K562 (cell line): ENCODE results near the gene SLC25A33. TPM values are rescaled to one million over a fixed set of nuclear protein-coding genes. Genes with fewer than 3 reads are reported as not detected.

Experiments used
- ATAC-seq: fragments of 200-7000 bp; cut with Tn5 transposase; 3 replicates; pipeline ENCODE4 v1.9.1; 2020; ENCODE audit warnings: moderate library complexity
- BruUV-seq: library from RNA; stranded (reverse); fragments of 400-500 nt; replicated peaks from 2 replicates; lab custom pipeline; 2021; lab: Mats Ljungman, UMichigan
- CTCF ChIA-PET: fragments of 300-600 bp; formaldehyde crosslinking; extraction: SDS; loops from one replicate; lab custom pipeline; 2021; ENCODE audit warnings: low intra/inter-chr PET ratio; lab: Yijun Ruan, JAX
- POLR2A ChIA-PET: fragments of 300-600, 350-650 bp; sonication (Branson Sonifier 250); formaldehyde crosslinking; extraction: SDS; loops from one replicate; lab custom pipeline; 2021; ENCODE audit warnings: antibody characterized with exemption, inconsistent platforms; lab: Yijun Ruan, JAX
- DNase-seq, 4 experiments: peaks; one replicate each; pipeline versions ENCODE4 v3.0.0 to v3.0.0-alpha.2; 2011 to 2018; ENCODE audit warnings: low spot score in 3 of 4, mixed read lengths in 3 of 4; ENCODE audit errors: extremely low read depth in 1 of 4
- FAIRE-seq: peaks from 2 replicates; lab custom pipeline; 2011; peaks lifted over from hg19 to GRCh38; lab: Jason Lieb, UNC
- H2AFZ ChIP-seq: 2 replicates; pipeline ENCODE4 v1.6.0; 2011; ENCODE audit warnings: low read depth, low read length, control low read depth, inconsistent platforms
- H3K27ac ChIP-seq: fragments of 200-600 bp; 3 replicates; pipeline ENCODE4 v1.8.0; 2011; ENCODE audit warnings: low read depth, mild to moderate bottlenecking, control low read depth, inconsistent platforms, low read length, moderate library complexity, mixed read lengths; ENCODE audit errors: extremely low read depth
- H3K27me3 ChIP-seq, 2 experiments: fragments of 300-600 bp in 1 of 2; 2 replicates in 1 of 2; 3 replicates in 1 of 2; pipeline versions ENCODE4 v1.6.0 to v1.8.0; 2011; ENCODE audit warnings: inconsistent platforms in 2 of 2, low read length in 2 of 2, mild to moderate bottlenecking in 1 of 2, mixed read lengths in 1 of 2, moderate library complexity in 1 of 2; ENCODE audit not compliant: control insufficient read depth in 2 of 2, insufficient read depth in 2 of 2
- H3K36me3 ChIP-seq: fragments of 300-600 bp; 3 replicates; pipeline ENCODE4 v1.8.0; 2011; ENCODE audit warnings: mild to moderate bottlenecking, low read length, inconsistent platforms; ENCODE audit not compliant: control insufficient read depth, insufficient read depth
- H3K4me1 ChIP-seq, 2 experiments: fragments of 200-600 bp in 1 of 2; replicated peaks in 1 of 2; 2 replicates in 1 of 2; 3 replicates in 1 of 2; pipeline versions ENCODE4 v1.5.1 to v1.8.0; 2011; ENCODE audit warnings: inconsistent platforms in 2 of 2, low read length in 2 of 2, mild to moderate bottlenecking in 1 of 2, mixed read lengths in 1 of 2, moderate library complexity in 1 of 2; ENCODE audit not compliant: control insufficient read depth in 2 of 2, insufficient read depth in 2 of 2
- H3K4me2 ChIP-seq: 2 replicates; pipeline ENCODE4 v1.6.1; 2011; ENCODE audit warnings: low read length, control low read depth, inconsistent platforms, mixed read lengths; ENCODE audit not compliant: insufficient read depth
- H3K4me3 ChIP-seq: fragments of 200-600 bp; sonication (generic), shearing (Covaris generic); 2 replicates; pipeline ENCODE4 v1.5.1; 2016; ENCODE audit warnings: control low read depth, inconsistent platforms
- H3K79me2 ChIP-seq: fragments of 200-600 bp; 3 replicates; pipeline ENCODE4 v1.8.0; 2011; ENCODE audit warnings: low read length, inconsistent platforms; ENCODE audit not compliant: control insufficient read depth, insufficient read depth
- H3K9ac ChIP-seq, 2 experiments: 2 replicates each; pipeline versions ENCODE4 v1.6.0 to v1.6.1; 2011; ENCODE audit warnings: low read depth in 2 of 2, low read length in 2 of 2, control low read depth in 1 of 2, inconsistent platforms in 1 of 2, mild to moderate bottlenecking in 1 of 2, mixed read lengths in 1 of 2; ENCODE audit not compliant: insufficient read depth in 1 of 2
- H3K9me1 ChIP-seq: one replicate; pipeline ENCODE4 v1.6.0; 2011; ENCODE audit warnings: inconsistent platforms, mild to moderate bottlenecking, low read length, moderate library complexity; ENCODE audit not compliant: control insufficient read depth, insufficient read depth
- H3K9me3 ChIP-seq: replicated peaks from 2 replicates; pipeline ENCODE4 v1.5.1; 2011; ENCODE audit warnings: low read depth, low read length, inconsistent platforms; ENCODE audit not compliant: control insufficient read depth, insufficient read depth
- H4K20me1 ChIP-seq: replicated peaks from 2 replicates; pipeline ENCODE4 v1.6.1; 2011; ENCODE audit warnings: low read length, inconsistent platforms, mixed read lengths; ENCODE audit not compliant: control insufficient read depth, insufficient read depth
- CSDE1 ChIP-seq, 2 experiments: fragments of 450-650 bp; IDR thresholded peaks; 2 replicates each; pipeline ENCODE4 v1.6.1; 2016; ENCODE audit warnings: mild to moderate bottlenecking in 1 of 2
- GATAD2A ChIP-seq: fragments of 450-650 bp; IDR thresholded peaks from 2 replicates; pipeline ENCODE4 v1.6.1; 2017
- POLR2G ChIP-seq: fragments of 200-400 bp; formaldehyde crosslinking; IDR thresholded peaks from 2 replicates; pipeline ENCODE4 v1.6.1; 2017; ENCODE audit warnings: low read depth, mild to moderate bottlenecking, antibody characterized with exemption, low read length, moderate library complexity
- RBFOX2 ChIP-seq: fragments of 200-400 bp; formaldehyde crosslinking; IDR thresholded peaks from 2 replicates; pipeline ENCODE4 v1.6.1; 2017; ENCODE audit warnings: low read depth, mild to moderate bottlenecking, low read length, moderate library complexity
- WGBS: fragments of 100-300 bp; shearing (Covaris generic); methylation state at CpG from one replicate; pipeline ENCODE4 v1.1.6; 2016; ENCODE audit warnings: low coverage, mixed read lengths; ENCODE audit not compliant: insufficient coverage; ENCODE audit errors: missing lambda C conversion rate; 5-methylcytosine and 5-hydroxymethylcytosine counted together
- in situ Hi-C: fragments of 300-500 bp; cut with MboI; formaldehyde crosslinking; loops from 4 replicates; pipeline ENCODE4 v1.15.0; 2018; ENCODE audit warnings: inconsistent platforms, mixed read lengths
- intact Hi-C: fragments of 100-400 bp; cut with micrococcal nuclease; formaldehyde crosslinking; loops from 2 replicates; pipeline ENCODE4 v1.14.2; 2022
- polyA plus RNA-seq, 8 experiments: library from polyadenylated mRNA; depleted of rRNA in 4 of 8; stranded (reverse) in 5 of 8; unstranded in 3 of 8; fragments of >200 nt; fragmentation: Nextera tagmentation in 2 of 8; fragmentation: Illumina TruSeq in 1 of 8; extraction: Ambion mirVana in 2 of 8; extraction: Trizol in 1 of 8; gene quantifications; 2 replicates each; pipeline versions ENCODE4 v1.2.1 to v1.2.3, GENCODE V29; 2011 to 2014; ENCODE audit warnings: inconsistent platforms in 1 of 8, missing spikeins in 1 of 8
- total RNA-seq, 7 experiments: library from RNA; depleted of rRNA in 6 of 7; stranded (reverse); fragments of >200 nt in 6 of 7; fragmentation: Illumina TruSeq in 2 of 7; extraction: Trizol in 2 of 7; gene quantifications; 2 replicates each; pipeline versions ENCODE4 v1.2.1 to v1.2.3, GENCODE V29; 2011 to 2021; ENCODE audit warnings: low replicate concordance in 1 of 7

SLC25A33 gene
- total and polyA plus RNA-seq, 9 of the 15 experiments (the other 6 are each of a cell fraction or from before 2014, with no cell fraction given), result 3.2 to 23.5 (median 17.5) TPM

DNA sequence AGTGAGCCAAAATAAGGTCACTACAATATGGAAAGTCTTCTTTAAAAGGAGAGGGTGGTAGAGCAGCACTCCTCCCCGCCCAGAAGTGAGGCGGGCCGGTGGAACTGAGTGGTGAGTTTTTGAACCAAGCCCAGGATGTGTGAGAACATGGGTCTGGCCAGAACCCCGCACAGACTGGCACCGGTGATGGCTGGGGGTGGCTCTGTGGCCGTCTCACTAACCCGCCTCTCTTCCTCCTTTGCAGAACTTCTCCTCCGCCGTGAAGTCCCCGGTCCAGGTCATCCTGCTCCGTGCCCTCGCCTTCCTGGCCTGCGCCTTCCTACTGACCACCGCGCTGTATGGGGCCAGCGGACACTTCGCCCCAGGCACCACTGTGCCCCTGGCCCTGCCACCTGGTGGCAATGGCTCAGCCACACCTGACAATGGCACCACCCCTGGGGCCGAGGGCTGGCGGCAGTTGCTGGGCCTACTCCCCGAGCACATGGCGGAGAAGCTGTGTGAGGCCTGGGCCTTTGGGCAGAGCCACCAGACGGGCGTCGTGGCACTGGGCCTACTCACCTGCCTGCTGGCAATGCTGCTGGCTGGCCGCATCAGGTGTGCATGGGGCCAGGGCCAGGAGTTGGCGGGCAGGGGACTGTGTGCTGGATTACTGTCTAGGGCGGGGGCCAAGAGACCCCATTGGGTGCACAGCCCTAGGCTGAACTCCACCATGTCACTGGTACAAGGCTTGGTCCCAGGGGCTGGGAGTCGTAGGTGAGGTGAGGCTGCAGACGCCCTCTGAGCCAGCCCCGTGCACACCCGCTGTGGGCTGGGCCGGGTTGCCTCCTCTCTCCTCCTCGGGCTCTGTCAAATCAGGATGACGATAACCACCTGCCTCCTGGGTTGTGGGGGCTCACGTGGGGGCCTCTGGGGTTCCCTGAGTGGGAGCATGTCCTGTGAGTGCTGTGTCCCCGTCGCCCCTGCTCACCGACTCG is 61.9 kb downstream of the SLC25A33 start:
- no peak overlapping the region for H3K4me3 ChIP-seq
- intact Hi-C loops, result no loop called here
- no peak for FAIRE-seq

More for the DNA sequence above, 61.9 kb downstream of the SLC25A33 start:
- no TSS peak for BruUV-seq
- ATAC-seq (no peak), DNase-seq (no peak)
- POLR2A ChIA-PET, result no interaction called here
- Histone ChIP-seq H2AFZ (no peak overlapping the region), H3K27ac (no peak overlapping the region), H3K4me2 (no peak overlapping the region), H3K36me3 (peaks cover 93% of the 10 kb centered on the region; the same call in 2 of the 3 replicates), H3K79me2 (no peaks in the 10 kb centered on the region), H4K20me1 (peaks cover 4% of the 10 kb centered on the region; the same call in 1 of the 2 replicates), H3K9me3 (no peaks in the 10 kb centered on the region), H3K9ac (no peak overlapping the region), H3K4me1 (peaks cover 0 to 21% of the 10 kb centered on the region in 2 experiments; a peak in 1 of 5 replicates), H3K27me3 (no peaks in the 10 kb centered on the region), H3K9me1 (no peaks in the 10 kb centered on the region)
- TF ChIP-seq GATAD2A (no peak), POLR2G (peak; percentile 12; the same call in 1 of the 2 replicates), CSDE1 (IDR thresholded peaks at IDR 0.05) (no peak), RBFOX2 (peak; percentile 23; the same call in 1 of the 2 replicates)
- CTCF ChIA-PET, result no interaction called here
- in situ Hi-C loops, result no loop called here
- WGBS, result 95% methylated on average over 37 of the region's 39 CpGs
